ENCODE data around the gene ATP5PB.

ATP5PB gene

DNA sequence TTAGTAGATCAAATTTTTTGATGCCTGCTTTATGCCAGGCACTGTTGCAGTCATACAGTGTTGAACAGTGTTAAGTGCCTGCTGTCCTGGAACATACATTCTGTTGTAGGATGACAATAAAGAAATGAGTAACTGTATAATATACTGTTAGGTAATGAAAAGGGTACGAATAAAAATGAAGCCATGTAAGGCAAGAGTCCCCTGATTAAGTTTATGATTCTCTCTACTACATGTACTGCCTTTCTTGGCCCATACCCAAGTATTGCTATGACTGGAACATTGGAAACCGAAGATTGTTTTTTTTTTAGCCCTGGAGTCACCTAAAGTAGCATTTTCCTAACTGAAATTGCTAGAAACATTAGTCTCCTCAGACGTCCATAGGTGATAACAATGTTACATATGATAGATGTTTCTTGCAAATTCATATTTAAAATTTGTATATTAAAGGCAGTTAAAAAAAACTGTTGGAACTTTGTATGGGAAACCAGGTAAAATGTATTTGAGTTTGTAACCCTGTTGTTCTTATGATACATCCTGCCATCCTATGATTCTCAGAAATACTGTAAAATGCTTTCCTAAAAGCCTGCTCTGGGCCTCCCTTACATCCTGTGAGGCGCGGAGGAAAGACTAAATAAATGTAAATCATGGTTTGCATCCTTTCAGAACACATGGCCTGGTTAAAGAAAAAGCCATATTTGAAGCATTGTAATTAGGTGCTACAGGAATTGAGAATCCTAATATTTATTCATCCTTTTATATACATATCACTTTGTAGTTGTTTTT is 5.8 kb downstream of the ATP5PB start:
- peak overlapping the region; percentile 69 for H3K27ac Mint-ChIP-seq
- no peaks in the 10 kb centered on the region for H3K9me3 Mint-ChIP-seq
- ATAC-seq (ENCODE audit: low read depth): no peak
- no peak overlapping the region for H3K4me3 Mint-ChIP-seq
- peaks cover 32% of the 10 kb centered on the region for H3K36me3 Mint-ChIP-seq
- DNase-seq (ENCODE audit: low spot score in 2 of 2): no peak
- peaks cover 33% of the 10 kb centered on the region for H3K4me1 Mint-ChIP-seq
- no peaks in the 10 kb centered on the region for H3K27me3 Mint-ChIP-seq

DNA sequence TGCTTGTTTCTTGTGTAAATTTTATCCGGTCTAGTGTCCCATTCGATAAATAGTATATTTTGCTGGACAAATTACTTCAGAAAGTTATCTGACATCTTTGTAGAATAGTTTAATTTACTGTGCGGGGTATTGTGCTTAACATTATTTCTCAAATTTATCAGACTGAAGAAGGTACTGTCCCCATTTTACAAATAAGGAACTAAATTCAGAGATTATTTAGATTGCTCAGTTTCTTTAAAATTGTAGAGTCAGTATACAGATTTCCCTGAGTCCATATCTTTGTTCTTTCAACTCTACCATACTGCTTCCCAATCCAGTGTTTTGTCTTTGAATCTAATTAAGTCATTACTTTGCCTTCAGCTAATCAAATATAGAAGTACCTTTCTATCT is 6.4 kb downstream of the ATP5PB start:
- H3K4me3 Mint-ChIP-seq: no peak overlapping the region
- no peak for DNase-seq (ENCODE audit: low spot score in 2 of 2)
- H3K4me1 Mint-ChIP-seq: peaks cover 29% of the 10 kb centered on the region
- no peak for ATAC-seq (ENCODE audit: low read depth)
- peak overlapping the region; percentile 69 for H3K27ac Mint-ChIP-seq
- H3K36me3 Mint-ChIP-seq: peaks cover 32% of the 10 kb centered on the region
- no peaks in the 10 kb centered on the region for H3K9me3 Mint-ChIP-seq
- no peaks in the 10 kb centered on the region for H3K27me3 Mint-ChIP-seq

DNA sequence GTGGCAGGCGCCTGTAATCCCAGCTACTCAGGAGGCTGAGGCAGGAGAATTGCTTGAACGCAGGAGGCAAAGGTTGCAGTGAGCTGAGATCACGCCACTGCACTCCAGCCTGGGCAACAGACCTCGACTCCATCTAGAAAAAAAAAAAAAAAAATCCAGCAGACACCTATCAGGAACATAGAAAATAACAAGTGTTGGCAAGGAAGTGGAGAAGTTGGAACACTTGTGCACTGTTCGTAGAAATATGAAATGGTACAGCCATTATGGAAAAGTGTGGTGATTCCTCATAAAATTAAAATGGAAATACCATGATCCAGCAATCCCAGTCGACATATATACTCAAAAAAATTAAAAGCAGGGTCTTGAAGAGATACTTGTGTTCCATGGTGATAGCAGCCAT is 12.5 kb downstream of the ATP5PB start:
- Mint-ChIP-seq H3K36me3 (peaks cover 35% of the 10 kb centered on the region), H3K9me3 (no peaks in the 10 kb centered on the region), H3K27ac (no peak overlapping the region), H3K4me3 (no peak overlapping the region), H3K27me3 (no peaks in the 10 kb centered on the region), H3K4me1 (peaks cover 8% of the 10 kb centered on the region)
- DNase-seq (ENCODE audit: low spot score in 2 of 2) (no peak), ATAC-seq (ENCODE audit: low read depth) (no peak)

DNA sequence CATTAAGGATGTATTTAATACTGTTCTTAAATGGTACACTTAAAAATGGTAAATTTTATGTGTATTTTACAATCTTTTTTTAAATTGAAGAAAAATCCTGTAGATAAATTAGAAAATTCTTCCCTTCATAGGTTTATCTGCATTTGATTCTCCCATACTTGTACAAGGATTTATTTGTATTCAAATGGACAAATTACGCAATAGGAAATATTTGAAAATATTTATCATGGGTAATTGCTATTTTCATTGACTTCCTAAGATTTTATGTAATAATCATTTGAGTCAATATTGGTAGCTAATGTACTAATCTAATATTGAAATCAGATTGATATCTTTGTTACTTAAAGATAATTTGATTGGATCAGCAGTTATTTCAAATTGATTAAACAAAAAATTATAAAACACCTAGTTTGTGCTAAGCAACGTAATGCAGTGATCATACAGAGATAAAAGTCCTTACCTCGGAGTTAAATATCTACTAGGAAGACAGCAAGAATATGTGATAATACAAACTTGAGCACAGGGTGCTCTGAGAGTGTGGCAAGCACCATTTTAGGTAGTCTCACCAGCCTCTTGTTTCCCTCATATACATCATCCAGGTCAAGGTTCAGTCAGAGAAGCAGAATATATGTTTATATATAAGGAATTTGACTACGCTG is 13.2 kb downstream of the ATP5PB start:
- H3K36me3 Mint-ChIP-seq: peaks cover 33% of the 10 kb centered on the region
- ATAC-seq (ENCODE audit: low read depth) (no peak), DNase-seq (ENCODE audit: low spot score in 2 of 2) (no peak)
- H3K4me1 Mint-ChIP-seq: peaks cover 5% of the 10 kb centered on the region
- H3K27me3 Mint-ChIP-seq: no peaks in the 10 kb centered on the region
- no peaks in the 10 kb centered on the region for H3K9me3 Mint-ChIP-seq
- H3K4me3 Mint-ChIP-seq: no peak overlapping the region
- no peak overlapping the region for H3K27ac Mint-ChIP-seq

DNA sequence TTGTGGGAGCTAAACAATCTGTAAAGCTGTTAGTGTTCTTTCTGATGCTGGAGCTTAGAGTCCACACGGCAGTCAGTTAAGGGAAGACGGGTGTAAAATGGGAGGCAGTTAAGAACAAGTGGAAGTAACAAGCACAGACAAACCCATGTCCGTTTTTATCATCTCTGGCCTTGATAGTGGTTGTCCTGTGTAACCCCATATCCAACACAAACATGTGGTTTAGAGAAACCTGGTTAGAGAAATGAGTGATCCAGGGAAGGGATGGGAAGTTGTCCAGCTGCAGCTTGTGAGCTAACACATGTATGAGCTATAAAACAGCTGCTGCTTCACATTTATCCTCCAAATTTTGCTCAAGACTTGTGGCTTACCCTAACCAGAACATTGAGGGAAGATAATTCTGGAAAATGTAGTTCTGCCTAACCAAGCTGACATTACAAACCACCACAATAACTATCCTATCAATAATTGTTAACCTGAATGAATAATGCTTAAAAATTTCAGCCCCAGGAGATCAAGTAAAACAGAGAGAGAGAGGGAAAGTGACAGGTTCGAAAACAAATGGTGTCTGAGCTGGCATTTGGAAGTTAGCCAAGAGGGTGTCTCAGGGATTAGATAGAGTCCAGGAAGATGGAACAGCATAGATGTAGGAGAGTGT is 13.9 kb downstream of the ATP5PB start:
- no peak overlapping the region for H3K4me3 Mint-ChIP-seq
- H3K4me1 Mint-ChIP-seq: peaks cover 5% of the 10 kb centered on the region
- H3K27me3 Mint-ChIP-seq: no peaks in the 10 kb centered on the region
- no peaks in the 10 kb centered on the region for H3K9me3 Mint-ChIP-seq
- H3K27ac Mint-ChIP-seq: no peak overlapping the region
- ATAC-seq (ENCODE audit: low read depth) (no peak), DNase-seq (ENCODE audit: low spot score in 2 of 2) (no peak)
- peaks cover 33% of the 10 kb centered on the region for H3K36me3 Mint-ChIP-seq

DNA sequence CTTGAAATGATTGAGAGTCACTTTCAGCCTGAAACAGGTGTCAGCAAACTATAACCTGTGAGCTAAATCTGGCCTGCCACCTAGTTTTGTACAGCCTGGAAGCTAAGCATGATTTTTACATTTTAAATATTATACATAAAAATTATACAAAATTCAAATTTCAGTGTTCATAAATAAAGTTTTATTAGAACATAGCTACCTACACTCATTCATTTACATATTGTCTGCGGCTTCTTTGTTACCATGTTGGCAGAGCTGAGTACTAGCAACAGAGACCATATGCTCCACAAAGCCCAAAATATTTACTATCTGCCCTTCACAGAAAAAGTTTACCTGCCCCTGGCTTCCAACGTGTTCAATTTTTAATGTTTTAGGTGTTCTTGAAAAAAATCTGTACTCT is 16.5 kb downstream of the ATP5PB start:
- DNase-seq (ENCODE audit: low spot score in 2 of 2) (no peak), ATAC-seq (ENCODE audit: low read depth) (no peak)
- H3K4me3 Mint-ChIP-seq: no peak overlapping the region
- H3K27me3 Mint-ChIP-seq: no peaks in the 10 kb centered on the region
- no peaks in the 10 kb centered on the region for H3K9me3 Mint-ChIP-seq
- H3K36me3 Mint-ChIP-seq: peaks cover 25% of the 10 kb centered on the region
- H3K4me1 Mint-ChIP-seq: peaks cover 5% of the 10 kb centered on the region
- no peak overlapping the region for H3K27ac Mint-ChIP-seq

DNA sequence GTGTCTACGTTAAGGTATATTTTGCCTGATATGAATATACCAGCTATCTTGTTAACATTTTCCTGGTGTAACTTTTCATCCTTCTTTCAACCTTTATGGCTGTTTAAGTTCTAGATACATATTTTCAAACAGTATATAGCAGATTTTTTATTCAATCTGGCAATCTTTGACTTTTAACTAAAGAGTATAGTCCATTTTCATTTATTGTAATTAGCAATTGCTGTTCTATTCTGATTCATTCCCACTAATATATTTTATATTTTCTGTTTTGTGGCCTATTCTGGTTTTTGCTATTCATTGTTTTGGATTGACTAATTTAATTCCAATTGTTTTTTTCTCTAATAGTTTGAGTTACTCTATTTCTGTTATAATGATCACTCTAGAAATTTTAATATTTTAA is 17.2 kb downstream of the ATP5PB start:
- no peak overlapping the region for H3K4me3 Mint-ChIP-seq
- no peak overlapping the region for H3K27ac Mint-ChIP-seq
- no peak for DNase-seq (ENCODE audit: low spot score in 2 of 2)
- H3K9me3 Mint-ChIP-seq: no peaks in the 10 kb centered on the region
- no peaks in the 10 kb centered on the region for H3K27me3 Mint-ChIP-seq
- peaks cover 5% of the 10 kb centered on the region for H3K4me1 Mint-ChIP-seq
- no peak for ATAC-seq (ENCODE audit: low read depth)
- peaks cover 25% of the 10 kb centered on the region for H3K36me3 Mint-ChIP-seq

DNA sequence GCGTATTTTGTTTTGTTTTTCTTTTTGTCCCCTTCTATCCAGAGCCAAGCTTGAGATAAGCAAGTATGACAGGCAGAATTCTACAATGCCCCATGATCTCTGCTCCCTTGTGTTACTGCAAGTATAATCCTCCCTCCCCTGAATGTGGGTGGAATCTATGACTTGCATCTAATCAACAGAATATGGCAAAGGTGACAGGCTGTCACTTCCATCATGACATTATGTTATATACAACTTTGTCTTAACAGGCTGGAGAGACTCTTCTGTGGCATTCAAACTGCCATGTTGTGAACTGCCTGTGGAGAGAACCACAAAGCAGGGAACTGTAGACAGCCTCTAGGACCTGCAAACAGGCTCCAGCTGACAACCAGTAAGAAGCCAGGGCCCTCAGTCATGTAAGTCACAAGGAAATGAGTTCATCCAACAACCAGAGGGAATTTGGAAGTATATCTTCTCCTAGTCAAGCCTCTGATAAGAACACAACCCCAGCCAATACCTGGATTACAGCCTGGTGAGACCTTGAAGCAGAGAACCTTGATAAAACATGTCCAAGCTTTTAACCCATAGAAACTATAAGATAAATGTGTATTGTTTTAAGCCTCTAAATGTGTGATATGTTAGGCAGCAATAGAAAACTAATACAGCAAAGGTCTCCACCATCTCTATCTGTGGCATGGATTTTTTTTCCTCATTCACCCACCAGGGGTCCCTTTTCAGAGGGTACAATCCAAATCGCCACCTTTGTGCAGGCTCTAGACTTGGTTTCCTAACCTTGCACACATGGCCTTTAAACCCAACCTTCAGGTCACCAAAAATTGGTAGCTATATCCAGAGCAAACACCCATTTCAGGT is 18.8 kb downstream of the ATP5PB start:
- Mint-ChIP-seq H3K36me3 (peaks cover 20% of the 10 kb centered on the region), H3K27me3 (no peaks in the 10 kb centered on the region), H3K4me1 (peaks cover 14% of the 10 kb centered on the region), H3K27ac (peak overlapping the region; percentile 36), H3K9me3 (no peaks in the 10 kb centered on the region), H3K4me3 (no peak overlapping the region)
- ATAC-seq (ENCODE audit: low read depth) (no peak), DNase-seq (ENCODE audit: low spot score in 2 of 2) (no peak)

DNA sequence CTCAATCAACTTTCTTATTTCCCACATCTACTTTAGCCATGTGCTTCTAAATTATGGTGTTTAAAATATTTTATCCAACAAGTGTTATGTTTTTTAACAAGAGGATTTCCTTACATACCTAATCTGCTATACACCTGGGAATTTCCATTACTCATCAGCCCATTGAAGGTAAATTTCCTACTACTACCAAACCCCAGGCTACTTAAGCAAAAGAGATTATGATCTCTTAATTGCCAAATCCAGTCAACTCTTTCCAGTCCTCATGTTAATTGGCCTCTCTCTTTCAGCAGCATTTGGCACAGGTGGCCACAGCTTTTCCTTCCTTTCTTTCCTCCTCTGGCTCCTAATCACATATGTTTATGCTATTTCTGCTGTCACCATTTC is 19.4 kb downstream of the ATP5PB start:
- ATAC-seq (ENCODE audit: low read depth): no peak

DNA sequence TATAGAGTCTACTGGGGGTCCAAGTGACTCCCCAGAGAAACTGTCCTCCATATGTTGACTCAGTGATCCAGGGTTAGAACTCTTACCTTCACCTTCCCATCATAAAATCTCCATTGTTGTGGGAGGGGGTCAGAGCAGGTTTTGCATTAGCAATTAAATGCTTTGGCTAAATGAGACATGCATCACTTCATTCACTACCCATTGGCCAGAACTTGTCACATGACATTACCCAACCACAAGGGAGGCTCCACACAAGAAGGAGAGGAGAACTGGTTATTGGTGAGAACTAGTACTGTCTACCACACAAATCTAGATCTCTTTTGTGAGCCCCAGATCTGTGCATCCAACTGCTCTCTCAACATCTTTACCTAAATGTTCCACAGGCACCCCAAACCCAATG is 20.3 kb downstream of the ATP5PB start:
- Mint-ChIP-seq H3K4me3 (no peak overlapping the region), H3K9me3 (no peaks in the 10 kb centered on the region), H3K4me1 (peaks cover 14% of the 10 kb centered on the region), H3K27ac (no peak overlapping the region), H3K36me3 (peaks cover 12% of the 10 kb centered on the region), H3K27me3 (no peaks in the 10 kb centered on the region)
- ATAC-seq (ENCODE audit: low read depth) (no peak), DNase-seq (ENCODE audit: low spot score in 2 of 2) (no peak)

More for the DNA sequence above, 19.4 kb downstream of the ATP5PB start:
- no peak overlapping the region for H3K4me3 Mint-ChIP-seq
- peaks cover 14% of the 10 kb centered on the region for H3K4me1 Mint-ChIP-seq
- H3K27ac Mint-ChIP-seq: no peak overlapping the region
- no peak for DNase-seq (ENCODE audit: low spot score in 2 of 2)
- H3K9me3 Mint-ChIP-seq: no peaks in the 10 kb centered on the region
- H3K27me3 Mint-ChIP-seq: no peaks in the 10 kb centered on the region
- H3K36me3 Mint-ChIP-seq: peaks cover 16% of the 10 kb centered on the region

DNA sequence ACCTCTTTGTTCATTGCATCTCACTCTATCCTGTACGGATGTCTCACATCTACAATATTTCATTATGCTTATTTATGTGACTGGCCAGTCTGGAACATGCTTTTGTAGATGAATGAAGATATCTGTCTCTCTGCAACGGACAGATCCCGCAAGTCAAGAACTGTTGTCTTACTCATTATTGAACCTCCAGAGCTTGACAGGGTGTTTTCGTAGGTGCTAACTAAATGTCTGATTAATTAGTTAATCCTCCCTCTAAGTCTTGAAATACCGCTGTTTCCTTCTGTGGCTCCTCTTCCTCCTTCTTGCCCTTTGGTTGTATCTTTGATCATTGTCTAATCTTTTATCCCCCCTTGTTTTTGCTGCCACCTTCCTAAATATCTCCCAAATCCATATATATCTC is 21.3 kb downstream of the ATP5PB start:
- DNase-seq (ENCODE audit: low spot score in 2 of 2): no peak
- no peak for ATAC-seq (ENCODE audit: low read depth)
- no peaks in the 10 kb centered on the region for H3K27me3 Mint-ChIP-seq

DNA sequence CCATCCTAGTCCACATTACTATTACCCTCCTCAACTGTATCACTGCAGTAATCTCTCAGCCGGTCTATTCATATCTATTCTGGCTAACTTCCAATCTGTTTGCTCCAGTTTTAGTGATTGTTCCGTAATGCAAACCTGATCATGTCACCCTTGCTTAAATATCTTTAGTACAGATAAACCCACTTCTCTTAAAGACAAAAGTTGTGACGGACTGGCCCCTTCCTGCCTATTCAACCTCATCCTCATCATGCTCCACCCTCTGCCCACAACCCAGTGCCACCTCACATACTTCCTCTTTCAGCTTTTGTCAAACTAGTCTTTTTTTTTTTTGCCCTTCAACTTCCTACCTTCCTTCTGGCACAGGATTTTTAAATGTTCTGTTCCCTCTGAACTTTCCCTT is 21.7 kb downstream of the ATP5PB start:
- Mint-ChIP-seq H3K27me3 (no peaks in the 10 kb centered on the region), H3K9me3 (no peaks in the 10 kb centered on the region), H3K4me3 (no peak overlapping the region), H3K27ac (no peak overlapping the region), H3K4me1 (peaks cover 17% of the 10 kb centered on the region), H3K36me3 (peaks cover 6% of the 10 kb centered on the region)
- ATAC-seq (ENCODE audit: low read depth) (peak; percentile 98), DNase-seq (ENCODE audit: low spot score in 2 of 2) (peak; percentile 37 to 74)

More for the DNA sequence above, 21.3 kb downstream of the ATP5PB start:
- H3K4me1 Mint-ChIP-seq: peaks cover 12% of the 10 kb centered on the region
- no peak overlapping the region for H3K27ac Mint-ChIP-seq
- no peaks in the 10 kb centered on the region for H3K9me3 Mint-ChIP-seq
- H3K36me3 Mint-ChIP-seq: peaks cover 6% of the 10 kb centered on the region
- no peak overlapping the region for H3K4me3 Mint-ChIP-seq

DNA sequence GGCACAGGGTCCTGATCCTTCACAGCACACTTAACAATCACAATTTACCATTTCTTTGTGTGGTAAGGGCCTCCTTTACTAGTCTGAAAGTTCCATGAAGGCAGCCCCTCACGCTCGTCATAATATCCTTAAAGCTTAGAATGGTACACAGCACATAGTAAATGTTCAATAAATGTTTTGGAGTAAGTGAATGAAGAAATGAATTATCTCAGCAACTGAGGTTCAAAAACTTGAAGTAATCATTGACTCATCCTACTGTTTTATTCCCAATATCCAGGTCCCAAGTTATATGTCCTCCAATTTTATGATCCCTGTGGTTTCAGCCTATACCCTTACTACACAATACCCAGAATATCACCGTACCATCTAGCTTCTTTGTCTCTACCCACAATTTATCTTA is 22.3 kb downstream of the ATP5PB start:
- Mint-ChIP-seq H3K4me1 (peaks cover 20% of the 10 kb centered on the region), H3K4me3 (peak overlapping the region; percentile 27), H3K27me3 (no peaks in the 10 kb centered on the region), H3K36me3 (peaks cover 6% of the 10 kb centered on the region), H3K27ac (no peak overlapping the region), H3K9me3 (no peaks in the 10 kb centered on the region)
- ATAC-seq (ENCODE audit: low read depth): peak; percentile 9
- no peak for DNase-seq (ENCODE audit: low spot score in 2 of 2)

DNA sequence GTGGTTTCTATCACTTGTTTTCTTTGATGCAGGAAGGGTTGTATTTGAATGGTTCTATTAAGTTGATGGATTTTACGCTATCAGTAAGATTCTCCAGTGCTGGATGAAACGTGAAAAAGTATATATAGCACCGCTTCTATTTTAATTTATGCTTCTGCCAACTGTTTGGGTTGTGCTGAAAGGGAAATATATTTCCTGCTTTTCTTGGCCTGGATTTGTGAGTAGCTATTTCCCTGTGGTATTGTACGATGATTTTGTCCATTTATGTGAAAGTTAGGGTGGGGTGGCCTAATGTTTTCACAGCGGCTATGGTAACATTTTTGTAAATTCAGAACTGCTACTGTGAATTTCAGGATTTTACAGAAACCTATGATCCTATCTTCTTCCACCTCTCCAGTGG is 24.8 kb downstream of the ATP5PB start:
- DNase-seq (ENCODE audit: low spot score in 2 of 2): no peak
- Mint-ChIP-seq H3K36me3 (peaks cover 12% of the 10 kb centered on the region), H3K4me3 (peak overlapping the region; percentile 87), H3K9me3 (no peaks in the 10 kb centered on the region), H3K4me1 (peaks cover 39% of the 10 kb centered on the region), H3K27me3 (no peaks in the 10 kb centered on the region), H3K27ac (peak overlapping the region; percentile 92)
- ATAC-seq (ENCODE audit: low read depth): no peak

All from memory B cell (primary cell).